Right renal pelvis (tissue), 4 donors: Measurements from ENCODE around the gene AIG1. TPM values are rescaled to one million over a fixed set of nuclear protein-coding genes. Genes with fewer than 3 reads are reported as not detected.
"Not testable (repeated sequence)": the region's sequence is repeated elsewhere in the genome, so short reads cannot be mapped to it uniquely, and the experiment has no call there.

ENCODE experiments used
- DNase-seq, 4 donors: peaks; one replicate each; pipeline ENCODE4 v3.0.0-alpha.2; 2013; ENCODE audit warnings: low read depth in 4 of 4, low spot score in 3 of 4, missing footprints in 1 of 4
- polyA plus RNA-seq, 4 donors: library from polyadenylated mRNA; unstranded; fragments of 120-200 nt; gene quantifications; one replicate each; pipeline ENCODE4 v1.2.1, GENCODE V29; 2013; ENCODE audit not compliant: insufficient read length in 4 of 4

The AIG1 gene
- polyA plus RNA-seq, 4 donors = 108 to 117 (median 111) TPM

- DNase-seq = no peak
Measured at GRCh38 chr6:143125864-143126573, 65.3 kb downstream of the AIG1 start.

DNA sequence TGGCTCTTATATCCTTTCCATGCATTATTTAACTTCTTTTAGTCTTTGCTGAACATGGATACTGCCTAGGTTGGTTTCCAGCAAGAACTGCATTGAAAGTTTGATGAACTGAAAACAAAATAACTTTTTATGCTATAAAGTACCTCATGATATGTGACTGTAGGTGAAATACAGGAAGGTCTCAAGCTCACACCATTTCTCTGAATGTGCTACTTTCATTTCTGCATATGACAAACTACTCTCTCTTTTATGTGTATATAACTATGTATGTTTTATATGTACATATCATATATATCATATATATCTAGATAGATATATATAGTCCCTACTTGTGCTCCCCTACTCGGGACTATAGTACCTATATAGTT, 65.9 kb downstream of the AIG1 start:
- DNase-seq = no peak

DNA sequence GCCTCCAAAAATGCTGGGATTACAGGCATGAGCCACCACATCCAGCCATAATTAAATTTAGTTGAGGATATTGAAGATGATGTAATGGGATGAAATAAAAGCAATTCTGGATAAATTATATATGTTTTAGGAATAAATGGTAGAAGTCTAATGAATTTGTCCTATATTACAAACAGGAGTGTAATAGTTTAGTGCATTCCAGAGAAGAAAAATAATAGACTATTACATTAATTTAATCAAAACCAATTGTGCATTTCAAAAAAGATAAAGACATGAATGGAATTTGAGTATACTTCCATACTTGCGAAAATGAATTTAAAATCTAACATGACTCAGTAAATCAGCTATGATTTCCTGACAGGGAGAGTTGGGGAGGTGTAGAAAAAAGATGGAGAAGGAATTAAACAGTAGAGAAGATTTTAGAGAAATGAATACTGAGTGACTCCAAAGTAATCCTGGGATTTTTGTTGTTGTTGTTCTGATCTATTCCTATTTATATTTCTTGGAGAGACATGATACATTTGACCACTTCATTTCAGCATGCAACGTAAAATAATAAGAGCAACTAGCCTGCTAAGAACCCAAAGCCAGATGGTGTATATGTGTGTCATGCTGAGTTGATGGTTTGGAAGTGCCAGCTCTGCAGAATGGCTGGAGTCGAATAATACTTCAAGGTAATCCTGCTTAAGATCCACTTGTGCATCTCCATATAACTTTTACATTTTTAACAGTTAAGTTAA, 67.4 kb downstream of the AIG1 start:
- no peak for DNase-seq

DNA sequence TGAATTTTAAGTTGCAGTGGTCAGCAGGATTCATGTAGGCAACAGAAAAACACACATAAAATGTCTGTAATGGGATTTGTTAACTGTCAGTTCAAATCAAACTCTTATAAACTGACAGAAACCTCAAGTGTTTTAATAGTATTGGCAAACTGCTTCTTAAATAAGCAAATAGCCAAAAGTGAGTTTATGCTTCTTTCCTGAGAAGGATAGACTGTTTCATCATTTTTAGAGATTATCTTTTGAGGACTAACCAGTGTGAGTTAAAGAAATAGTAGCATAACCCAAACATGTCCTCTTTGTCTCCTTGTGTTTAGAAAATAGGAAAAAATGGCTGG, 68.0 kb downstream of the AIG1 start:
- DNase-seq = no peak

- DNase-seq = no peak
Measured at GRCh38 chr6:143130928-143131327, 70.2 kb downstream of the AIG1 start.

DNA sequence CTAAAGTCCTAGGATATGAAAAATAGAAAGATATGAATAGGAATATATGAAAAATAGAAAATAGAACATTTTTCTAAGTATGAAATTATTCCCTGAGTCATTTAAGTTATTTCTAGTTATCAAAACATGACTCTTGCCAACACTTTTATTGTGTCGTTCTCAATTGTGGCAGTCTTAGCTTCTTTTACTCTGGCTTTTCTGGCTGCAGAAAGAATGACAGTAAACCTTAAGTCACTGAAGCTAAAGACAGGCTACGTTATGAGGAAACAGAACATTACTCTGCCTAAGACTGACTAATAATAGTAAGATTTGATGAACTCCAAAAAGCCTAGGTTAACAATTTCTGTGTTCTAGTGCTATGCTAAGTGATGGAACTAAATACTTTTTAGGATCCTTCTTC, 74.6 kb downstream of the AIG1 start:
- DNase-seq = no peak

- DNase-seq = no peak
Measured at GRCh38 chr6:143135797-143136561, 75.3 kb downstream of the AIG1 start.

GRCh38 chr6:143136647-143137046, 76.0 kb downstream of the AIG1 start:
- DNase-seq = no peak

GRCh38 chr6:143139239-143139784, 78.6 kb downstream of the AIG1 start:
- no peak for DNase-seq

- not testable (repeated sequence) for DNase-seq
Measured at GRCh38 chr6:143139884-143140283, 79.2 kb downstream of the AIG1 start.

DNA sequence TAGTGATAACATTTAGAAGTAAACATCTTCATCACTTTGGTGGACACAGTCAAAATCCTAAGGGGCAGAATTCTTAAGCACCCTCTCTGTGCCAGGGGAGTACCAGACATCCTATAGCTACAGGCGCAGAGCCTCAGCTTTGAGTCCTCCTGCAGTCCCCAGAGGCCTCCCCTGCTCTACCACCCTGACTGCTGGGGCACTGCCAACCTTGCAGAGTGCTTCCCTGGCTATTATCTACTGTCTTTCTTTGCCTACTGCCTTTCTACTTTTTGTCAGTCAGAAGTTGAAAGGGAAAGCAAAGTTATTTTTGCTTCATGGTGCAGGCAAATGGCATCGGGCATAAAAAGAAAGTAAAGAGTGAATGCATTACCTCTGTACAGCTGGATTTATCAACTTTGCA, 80.1 kb downstream of the AIG1 start:
- no peak for DNase-seq

DNA sequence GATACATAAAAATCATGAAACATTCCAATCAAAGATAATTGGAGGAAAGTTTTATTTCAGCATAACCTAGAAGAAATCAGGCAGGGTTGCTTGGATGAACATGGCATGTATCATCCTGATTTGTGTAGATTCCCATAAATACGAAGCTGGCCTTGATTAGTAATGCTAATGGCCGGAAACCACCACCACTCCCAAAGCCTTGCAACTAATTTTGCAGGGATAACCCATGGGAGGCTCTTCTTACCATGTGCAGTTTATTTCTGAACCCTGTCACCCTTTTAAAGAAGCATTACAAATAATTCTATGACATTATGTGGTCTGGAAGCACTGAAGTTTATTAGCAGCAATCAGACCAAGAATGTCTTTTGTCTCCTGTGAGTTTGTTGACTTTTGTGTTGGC, 80.8 kb downstream of the AIG1 start:
- no peak for DNase-seq

DNA sequence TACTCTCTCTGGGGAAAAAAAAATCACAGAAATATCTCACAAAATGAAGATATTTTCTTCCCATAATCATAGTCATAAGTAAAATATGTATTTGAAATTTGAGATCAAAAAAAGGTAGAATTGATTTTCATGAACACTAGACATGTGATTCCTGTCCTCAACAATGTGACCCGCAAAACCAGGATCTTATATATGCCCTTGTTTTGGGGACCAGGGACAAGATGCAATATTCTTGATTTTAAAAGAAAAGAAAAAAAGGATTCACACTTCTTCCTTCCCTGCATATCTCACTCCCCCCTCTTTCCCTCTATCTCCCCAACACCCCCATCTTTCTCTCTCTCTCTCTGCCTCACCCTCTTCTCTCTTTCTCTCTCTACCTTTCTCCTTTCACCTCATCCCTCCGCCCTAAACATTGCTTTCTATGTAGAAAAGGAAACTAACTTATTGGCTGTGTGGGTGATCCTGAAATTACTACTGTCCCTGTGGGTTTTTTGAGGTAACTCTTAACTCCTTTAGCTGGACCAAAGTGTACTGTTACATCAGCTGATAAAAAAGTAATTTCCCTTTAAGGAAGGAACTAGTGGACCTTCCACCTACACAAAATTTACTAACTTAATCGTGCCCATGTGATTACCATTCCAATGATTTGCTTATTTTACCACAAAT, 85.6 kb downstream of the AIG1 start:
- no peak for DNase-seq

- no peak for DNase-seq
Measured at GRCh38 chr6:143149771-143150170, 89.1 kb downstream of the AIG1 start.

DNA sequence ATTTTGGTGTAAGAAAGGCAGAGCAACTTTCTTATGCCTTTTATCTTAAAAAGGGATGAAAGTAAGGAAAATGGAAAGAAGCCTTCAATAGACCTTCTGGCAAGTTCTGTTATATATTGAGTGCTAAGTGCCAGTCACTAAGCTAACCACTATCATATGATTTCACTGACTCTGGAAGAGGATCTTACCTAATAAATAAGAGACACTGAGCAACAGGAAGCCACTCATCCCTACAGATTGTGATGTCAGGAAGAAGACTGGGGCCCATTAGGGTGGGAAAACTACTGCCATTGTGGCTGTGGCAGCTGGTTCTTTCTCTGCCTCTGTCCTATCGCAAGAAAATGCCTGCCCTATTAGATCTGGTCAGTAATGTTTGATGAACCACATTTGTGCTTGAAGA, 89.6 kb downstream of the AIG1 start:
- DNase-seq = no peak

DNA sequence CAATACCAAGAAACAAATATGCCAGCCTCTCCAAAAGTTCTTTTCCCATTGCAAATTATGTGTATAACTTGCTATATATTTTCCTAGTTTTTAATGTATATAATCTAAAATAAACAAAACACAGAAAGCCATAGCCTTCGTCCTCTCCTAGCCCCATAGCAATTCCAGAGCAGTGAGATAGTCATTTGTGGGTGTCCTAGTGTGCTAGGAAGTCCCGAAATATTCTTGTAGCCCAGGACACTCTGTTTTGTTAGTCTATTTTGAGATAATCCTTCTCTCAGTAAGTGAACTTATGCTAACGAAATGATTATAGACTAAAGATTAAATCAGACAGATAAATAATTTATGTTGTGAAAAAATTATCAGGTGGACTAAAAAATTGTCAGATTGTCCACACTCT, 90.7 kb downstream of the AIG1 start:
- no peak for DNase-seq

- no peak for DNase-seq
Measured at GRCh38 chr6:143155681-143156080, 95.0 kb downstream of the AIG1 start.

DNA sequence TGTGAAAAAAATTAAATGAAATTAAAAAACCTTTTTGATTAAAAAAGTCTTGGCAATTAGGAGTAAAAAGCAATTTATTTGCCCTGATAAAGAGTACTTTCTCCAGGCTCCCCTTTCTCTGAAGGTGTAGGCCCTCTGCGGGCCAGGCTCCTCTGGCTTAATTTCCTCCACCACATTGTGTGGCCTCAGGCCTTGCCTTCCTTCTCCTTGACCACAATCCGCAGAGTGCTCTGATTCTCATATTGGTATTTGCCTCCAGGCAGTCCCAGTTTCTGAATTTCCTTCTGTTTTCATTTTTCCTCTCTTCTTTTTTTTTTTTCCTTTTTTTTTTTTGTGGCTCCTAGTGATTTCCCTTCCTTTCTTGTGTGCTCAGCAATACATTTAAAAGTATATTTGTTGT, 96.4 kb downstream of the AIG1 start:
- no peak for DNase-seq

GRCh38 chr6:143158113-143158581, 97.5 kb downstream of the AIG1 start:
- DNase-seq = no peak

- no peak for DNase-seq
Measured at GRCh38 chr6:143159001-143159400, 98.3 kb downstream of the AIG1 start.

- DNase-seq = no peak
Measured at GRCh38 chr6:143160015-143160414, 99.3 kb downstream of the AIG1 start.
